Cardiac muscle cell (in vitro differentiated cells and primary cell): ENCODE results near the gene TFDP2. TPM values are rescaled to one million over a fixed set of nuclear protein-coding genes. Genes with fewer than 3 reads are reported as not detected.

Experiments used
- DNase-seq, 2 donors: peaks; one replicate each; pipeline versions ENCODE4 v3.0.0 to v3.0.0-alpha.2; 2010 to 2017; ENCODE audit warnings: low read depth in 1 of 2, low spot score in 1 of 2
- H3K27ac ChIP-seq: fragments of 200-600 bp; sonication (generic); 2 replicates; pipeline ENCODE4 v1.5.1; 2016
- H3K27me3 ChIP-seq: fragments of 200-600 bp; sonication (generic); 2 replicates; pipeline ENCODE4 v1.6.0; 2016; ENCODE audit warnings: control low read depth
- H3K36me3 ChIP-seq: fragments of 200-600 bp; sonication (generic); 2 replicates; pipeline ENCODE4 v1.5.1; 2016; ENCODE audit warnings: control low read depth
- H3K4me1 ChIP-seq: fragments of 200-600 bp; sonication (generic); 2 replicates; pipeline ENCODE4 v1.8.1; 2017; ENCODE audit warnings: low read depth, mild to moderate bottlenecking, mixed run types
- H3K4me3 ChIP-seq: fragments of 200-600 bp; sonication (generic); 2 replicates; pipeline ENCODE4 v1.5.1; 2016; ENCODE audit warnings: mild to moderate bottlenecking
- H3K9me3 ChIP-seq: fragments of 200-600 bp; sonication (generic); 2 replicates; pipeline ENCODE4 v1.5.1; 2017; ENCODE audit warnings: low read depth, mild to moderate bottlenecking, control low read depth
- CTCF ChIP-seq: IDR thresholded peaks from 2 replicates; pipeline ENCODE4 v1.5.1; 2012; ENCODE audit warnings: low read depth, mild to moderate bottlenecking, low read length
- polyA plus RNA-seq: library from polyadenylated mRNA; unstranded; fragments of >200 nt; fragmentation: Nextera tagmentation; extraction: Ambion mirVana; gene quantifications from 2 replicates; pipeline ENCODE4 v1.2.1, GENCODE V29; 2016
- total RNA-seq: library from RNA; depleted of rRNA; stranded (reverse); fragments of >200 nt; gene quantifications from 2 replicates; pipeline ENCODE4 v1.2.3, GENCODE V29; 2016

The TFDP2 gene
- total and polyA plus RNA-seq, 2 experiments from 2014 or later, result 60.8 to 95.2 TPM

- no peak overlapping the region for H3K27ac ChIP-seq
- H3K4me1 ChIP-seq, result no peaks in the 10 kb centered on the region
- H3K27me3 ChIP-seq, result no peaks in the 10 kb centered on the region
- H3K9me3 ChIP-seq, result no peaks in the 10 kb centered on the region
- DNase-seq, result no peak
- H3K36me3 ChIP-seq, result no peaks in the 10 kb centered on the region
- TF ChIP-seq CTCF, result no peak
- H3K4me3 ChIP-seq, result no peak overlapping the region
These were observed 102.3 kb downstream of the TFDP2 start for GRCh38 chr3:142047021-142047369.

DNA sequence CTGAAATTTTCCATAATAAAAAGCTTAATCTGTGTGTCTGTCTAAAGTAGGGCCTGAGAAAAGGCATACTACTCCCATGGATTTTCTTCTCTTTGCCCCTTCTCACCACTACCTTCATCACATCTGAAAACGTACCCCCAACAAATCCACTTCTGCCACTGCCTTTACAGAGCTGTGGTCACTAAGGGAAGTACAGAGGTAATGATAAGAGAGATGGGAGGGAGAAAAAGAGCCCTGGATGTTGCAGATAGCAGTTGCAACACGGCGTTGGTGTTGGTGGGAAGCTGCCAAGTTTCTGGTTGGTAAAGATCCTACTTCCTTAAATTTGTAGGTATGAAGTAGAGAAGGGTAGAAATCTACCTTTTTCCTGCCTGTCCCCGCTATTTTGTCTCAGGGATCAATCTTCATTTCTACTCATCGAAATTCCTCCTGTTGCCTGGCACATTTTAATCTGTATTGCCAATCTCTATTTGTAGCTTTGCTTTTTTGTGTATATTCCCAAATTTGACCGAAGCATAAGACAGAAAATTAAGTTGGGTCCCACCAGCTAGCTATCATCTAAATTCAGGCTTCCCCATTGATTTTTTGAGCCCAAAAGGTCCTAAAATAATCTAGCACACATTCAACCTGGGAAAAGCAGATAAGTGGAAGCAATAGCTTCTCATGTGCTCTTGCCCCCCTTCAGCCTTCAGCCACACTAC is 102.9 kb downstream of the TFDP2 start:
- DNase-seq, result peak in 1 of 2 donors; percentile 42
- Histone ChIP-seq H3K27ac (no peak overlapping the region), H3K27me3 (no peaks in the 10 kb centered on the region), H3K4me3 (no peak overlapping the region), H3K36me3 (no peaks in the 10 kb centered on the region), H3K4me1 (no peaks in the 10 kb centered on the region), H3K9me3 (no peaks in the 10 kb centered on the region)
- no peak for TF ChIP-seq CTCF

DNA sequence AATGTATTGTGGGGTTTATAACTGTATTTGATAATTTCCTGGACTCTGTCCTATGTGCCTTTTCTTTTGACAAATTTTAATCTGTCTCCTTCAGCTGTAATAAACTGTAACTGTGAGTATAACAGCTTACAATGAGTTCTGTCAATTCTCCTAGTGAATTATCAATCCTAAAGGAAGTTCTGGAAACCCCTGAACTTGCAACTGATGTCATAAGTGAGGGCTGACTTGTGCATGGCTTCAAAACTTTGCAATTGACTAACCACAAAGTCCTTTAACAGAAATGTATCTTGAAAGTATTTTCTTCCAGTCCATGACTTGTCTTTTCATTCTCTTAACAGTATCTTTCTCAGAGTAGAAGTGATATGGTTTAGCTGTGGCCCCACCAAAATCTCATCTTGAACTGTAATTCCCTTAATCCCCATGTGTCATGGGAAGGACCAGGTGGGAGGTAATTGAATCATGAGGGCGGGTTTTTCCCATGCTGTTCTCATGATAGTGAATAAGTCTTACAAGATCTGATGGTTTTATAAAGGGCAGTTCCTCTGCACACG is 108.3 kb downstream of the TFDP2 start:
- Histone ChIP-seq H3K36me3 (no peaks in the 10 kb centered on the region), H3K9me3 (no peaks in the 10 kb centered on the region), H3K27ac (no peak overlapping the region), H3K27me3 (no peaks in the 10 kb centered on the region), H3K4me1 (no peaks in the 10 kb centered on the region), H3K4me3 (no peak overlapping the region)
- TF ChIP-seq CTCF, result no peak
- no peak for DNase-seq

DNA sequence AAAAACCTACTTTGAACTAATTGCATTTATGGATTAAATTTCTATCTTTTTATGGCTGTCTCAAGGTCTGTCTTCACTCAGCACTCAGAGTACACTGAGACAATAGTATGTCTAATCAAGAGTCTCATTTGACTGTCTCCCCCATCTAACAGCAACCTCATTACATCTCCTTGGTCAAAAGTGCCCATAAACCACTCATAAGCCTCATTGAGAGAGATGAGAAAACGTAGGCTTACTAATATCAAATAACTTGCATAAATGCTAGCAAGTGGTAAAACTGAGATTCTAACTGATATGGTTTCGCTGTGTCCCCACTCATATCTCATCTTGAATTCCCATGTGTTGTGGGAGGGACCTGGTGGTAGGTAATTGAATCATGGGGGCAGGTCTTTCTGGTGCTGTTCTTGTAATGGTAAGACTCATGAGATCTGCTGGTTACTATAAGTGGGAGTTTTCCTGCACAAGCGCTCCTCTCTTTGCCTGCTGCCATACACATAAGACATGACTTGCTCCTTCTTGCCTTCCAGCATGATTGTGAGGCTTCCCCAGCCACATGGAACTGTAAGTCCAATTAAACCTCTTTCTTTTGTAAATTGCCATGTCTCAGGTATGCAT is 113.9 kb downstream of the TFDP2 start:
- DNase-seq, result no peak
- no peak overlapping the region for H3K27ac ChIP-seq
- H3K9me3 ChIP-seq, result no peaks in the 10 kb centered on the region
- no peaks in the 10 kb centered on the region for H3K4me1 ChIP-seq
- H3K36me3 ChIP-seq, result no peaks in the 10 kb centered on the region
- no peaks in the 10 kb centered on the region for H3K27me3 ChIP-seq
- TF ChIP-seq CTCF, result no peak
- H3K4me3 ChIP-seq, result no peak overlapping the region

GRCh38 chr3:142033292-142033691 is 116.1 kb downstream of the TFDP2 start:
- Histone ChIP-seq H3K4me1 (peaks cover 15% of the 10 kb centered on the region), H3K36me3 (no peaks in the 10 kb centered on the region), H3K27me3 (no peaks in the 10 kb centered on the region), H3K4me3 (no peak overlapping the region), H3K27ac (peak overlapping the region; percentile 64), H3K9me3 (no peaks in the 10 kb centered on the region)
- DNase-seq, result no peak
- TF ChIP-seq CTCF, result no peak
